H1 (cell line): ENCODE results near the gene FGF14. TPM values are rescaled to one million over a fixed set of nuclear protein-coding genes. Genes with fewer than 3 reads are reported as not detected.

Experiments
- CTCF ChIA-PET: fragments of 300-600 bp; sonication (Branson Sonifier 250); formaldehyde crosslinking; loops from one replicate; lab custom pipeline; 2021; ENCODE audit not compliant: partially characterized antibody; lab: Charles Lee
- POLR2A ChIA-PET: fragments of 300-600 bp; sonication (Branson Sonifier 250); formaldehyde crosslinking; loops from one replicate; lab custom pipeline; 2021; ENCODE audit warnings: inconsistent platforms; ENCODE audit not compliant: partially characterized antibody; lab: Charles Lee
- DNase-seq, 2 experiments: peaks; one replicate each; pipeline versions ENCODE4 v3.0.0 to v3.0.0-alpha.2; 2010 to 2022; ENCODE audit warnings: low spot score in 2 of 2, low read depth in 1 of 2, mixed read lengths in 1 of 2
- FAIRE-seq: peaks from 2 replicates; lab custom pipeline; 2011; peaks lifted over from hg19 to GRCh38; lab: Jason Lieb, UNC
- H2AFZ ChIP-seq: 2 replicates; pipeline ENCODE4 v1.8.1; 2012; ENCODE audit warnings: low read length, inconsistent platforms
- H2AK5ac ChIP-seq: 2 replicates; pipeline ENCODE4 v1.6.1; 2013; ENCODE audit warnings: low read depth, low read length
- H2BK120ac ChIP-seq: replicated peaks from 2 replicates; pipeline ENCODE3; 2013; ENCODE audit warnings: low read depth, low read length, inconsistent platforms
- H2BK12ac ChIP-seq: 2 replicates; pipeline ENCODE4 v1.6.1; 2013; ENCODE audit warnings: low read depth, low read length
- H2BK15ac ChIP-seq: 2 replicates; pipeline ENCODE4 v1.6.1; 2013; ENCODE audit warnings: low read length
- H2BK20ac ChIP-seq: 2 replicates; pipeline ENCODE4 v1.6.1; 2013; ENCODE audit warnings: low read length
- H2BK5ac ChIP-seq: 2 replicates; pipeline ENCODE4 v1.6.1; 2013; ENCODE audit warnings: low read depth, low read length
- H3K14ac ChIP-seq: 2 replicates; pipeline ENCODE4 v1.6.1; 2013; ENCODE audit warnings: inconsistent platforms; ENCODE audit not compliant: insufficient read length
- H3K18ac ChIP-seq: 2 replicates; pipeline ENCODE4 v1.6.1; 2013; ENCODE audit warnings: low read length; ENCODE audit errors: extremely low read depth
- H3K23ac ChIP-seq: 2 replicates; pipeline ENCODE4 v1.6.1; 2013; ENCODE audit warnings: inconsistent platforms; ENCODE audit not compliant: insufficient read length
- H3K23me2 ChIP-seq: 2 replicates; pipeline ENCODE4 v1.6.1; 2013; ENCODE audit warnings: low read depth, low read length
- H3K27ac ChIP-seq: 2 replicates; pipeline ENCODE4 v1.6.1; 2011; ENCODE audit warnings: low read depth, low read length, inconsistent platforms
- H3K27me3 ChIP-seq, 4 experiments: replicated peaks in 1 of 4; 1 replicate in 1 of 4; 2 replicates in 3 of 4; pipeline versions ENCODE4 v1.6.1 to v1.8.1; 2011 to 2013; ENCODE audit warnings: low read length in 3 of 4, mild to moderate bottlenecking in 3 of 4, inconsistent platforms in 2 of 4, mixed read lengths in 2 of 4, moderate library complexity in 1 of 4; ENCODE audit not compliant: control insufficient read depth in 3 of 4, insufficient read depth in 3 of 4; ENCODE audit errors: extremely low read depth in 1 of 4
- H3K36me3 ChIP-seq, 4 experiments: 2 replicates each; pipeline versions ENCODE4 v1.6.1 to v1.8.1; 2011 to 2013; ENCODE audit warnings: mild to moderate bottlenecking in 4 of 4, low read length in 3 of 4, moderate library complexity in 2 of 4, control low read depth in 1 of 4, inconsistent platforms in 1 of 4; ENCODE audit not compliant: insufficient read depth in 4 of 4, control insufficient read depth in 2 of 4
- H3K4ac ChIP-seq: replicated peaks from 2 replicates; pipeline ENCODE3; 2013; ENCODE audit warnings: low read length, low read depth, mixed read lengths, inconsistent platforms; ENCODE audit not compliant: insufficient read length
- H3K4me1 ChIP-seq, 4 experiments: replicated peaks in 1 of 4; 1 replicate in 1 of 4; 2 replicates in 3 of 4; pipeline versions ENCODE4 v1.6.1 to v1.8.1; 2011 to 2013; ENCODE audit warnings: low read length in 3 of 4, inconsistent platforms in 2 of 4, mixed read lengths in 1 of 4; ENCODE audit not compliant: insufficient read depth in 4 of 4, control insufficient read depth in 3 of 4
- H3K4me2 ChIP-seq, 2 experiments: 2 replicates each; pipeline versions ENCODE4 v1.6.1 to v1.8.1; 2011 to 2013; ENCODE audit warnings: low read depth in 2 of 2, low read length in 2 of 2, control low read depth in 1 of 2, inconsistent platforms in 1 of 2, mild to moderate bottlenecking in 1 of 2; ENCODE audit not compliant: insufficient read depth in 1 of 2
- H3K4me3 ChIP-seq, 4 experiments: fragments of 200-600, 300-600 bp in 1 of 4; sonication (generic), shearing (Covaris generic), sonication (Bioruptor Twin) in 1 of 4; 2 replicates each; pipeline versions ENCODE4 v1.5.1 to v1.8.1; 2011 to 2016; ENCODE audit warnings: low read length in 4 of 4, low read depth in 3 of 4, control low read depth in 2 of 4, inconsistent platforms in 2 of 4, mild to moderate bottlenecking in 2 of 4, mixed read lengths in 1 of 4, moderate library complexity in 1 of 4; ENCODE audit not compliant: insufficient read depth in 2 of 4; ENCODE audit errors: extremely low read depth in 1 of 4
- H3K56ac ChIP-seq: replicated peaks from 2 replicates; pipeline ENCODE3; 2013; ENCODE audit warnings: low read depth, mild to moderate bottlenecking, mixed read lengths, low read length, inconsistent platforms; ENCODE audit not compliant: insufficient read length
- H3K79me1 ChIP-seq: 2 replicates; pipeline ENCODE4 v1.6.1; 2013; ENCODE audit warnings: low read depth, low read length, control low read depth
- H3K79me2 ChIP-seq, 2 experiments: 2 replicates each; pipeline versions ENCODE4 v1.6.1 to v1.8.1; 2012 to 2013; ENCODE audit warnings: low read length in 2 of 2, mild to moderate bottlenecking in 2 of 2, inconsistent platforms in 1 of 2; ENCODE audit not compliant: insufficient read depth in 2 of 2, control insufficient read depth in 1 of 2
- H3K9ac ChIP-seq, 4 experiments: replicated peaks in 1 of 4; 1 replicate in 1 of 4; 2 replicates in 3 of 4; pipeline versions ENCODE4 v1.6.1 to v1.8.1; 2011 to 2013; ENCODE audit warnings: low read depth in 3 of 4, low read length in 3 of 4, control low read depth in 2 of 4, mild to moderate bottlenecking in 2 of 4, moderate library complexity in 2 of 4, inconsistent platforms in 1 of 4; ENCODE audit errors: extremely low read depth in 1 of 4
- H3K9me3 ChIP-seq, 2 experiments: 2 replicates each; pipeline versions ENCODE4 v1.6.1 to v1.8.1; 2012 to 2013; ENCODE audit warnings: mild to moderate bottlenecking in 2 of 2, moderate library complexity in 2 of 2, control low read depth in 1 of 2, inconsistent platforms in 1 of 2, low read depth in 1 of 2, low read length in 1 of 2, mixed read lengths in 1 of 2; ENCODE audit not compliant: insufficient read depth in 2 of 2
- H4K20me1 ChIP-seq, 2 experiments: replicated peaks in 1 of 2; 2 replicates each; pipeline versions ENCODE3 to v1.8.1; 2011 to 2013; ENCODE audit warnings: inconsistent platforms in 2 of 2, low read length in 2 of 2, mild to moderate bottlenecking in 1 of 2; ENCODE audit not compliant: insufficient read depth in 2 of 2, control insufficient read depth in 1 of 2
- H4K5ac ChIP-seq: 2 replicates; pipeline ENCODE4 v1.6.1; 2013; ENCODE audit warnings: low read length, low read depth, mixed read lengths, inconsistent platforms; ENCODE audit not compliant: insufficient read length
- H4K8ac ChIP-seq: 2 replicates; pipeline ENCODE4 v1.8.0; 2013; ENCODE audit warnings: mild to moderate bottlenecking, moderate library complexity, low read length, inconsistent platforms; ENCODE audit not compliant: insufficient read depth; ENCODE audit errors: extremely low read depth
- H4K91ac ChIP-seq: replicated peaks from 2 replicates; pipeline ENCODE3; 2013; ENCODE audit warnings: low read length, mixed read lengths, inconsistent platforms; ENCODE audit not compliant: insufficient read length
- BCL11A ChIP-seq, 2 experiments: IDR thresholded peaks; one replicate each; pipeline ENCODE4 v1.6.1; 2011; ENCODE audit warnings: low read depth in 2 of 2, low read length in 2 of 2, mild to moderate bottlenecking in 2 of 2
- CBX5 ChIP-seq: fragments of 300-800, 300-1000 bp; sonication (generic); IDR thresholded peaks from 2 replicates; pipeline ENCODE4 v1.7.1; 2016; ENCODE audit warnings: antibody characterized with exemption, low read length, low read depth
- CBX8 ChIP-seq: fragments of 300-800, 300-1000 bp; sonication (generic); IDR thresholded peaks from 2 replicates; pipeline ENCODE4 v1.7.1; 2016; ENCODE audit warnings: low read depth, low read length, borderline replicate concordance
- CHD2 ChIP-seq: IDR thresholded peaks from 2 replicates; pipeline ENCODE4 v1.6.1; 2012; ENCODE audit warnings: low read length, improper control_type of control experiment
- CTBP2 ChIP-seq: IDR thresholded peaks from 2 replicates; pipeline ENCODE4 v1.7.0; 2011; ENCODE audit warnings: borderline replicate concordance, mild to moderate bottlenecking, moderate library complexity, mixed read lengths, low read length; ENCODE audit not compliant: insufficient read depth, insufficient read length
- GTF2F1 ChIP-seq: IDR thresholded peaks from 2 replicates; pipeline ENCODE4 v1.6.1; 2012; ENCODE audit warnings: low read depth, low read length, improper control_type of control experiment, borderline replicate concordance
- HDAC6 ChIP-seq: IDR thresholded peaks from one replicate; pipeline ENCODE4 v1.7.1; 2012; ENCODE audit warnings: low read depth, mild to moderate bottlenecking, inconsistent platforms, low read length, moderate library complexity
- JUND ChIP-seq: IDR thresholded peaks from 2 replicates; pipeline ENCODE4 v1.6.1; 2011; ENCODE audit warnings: mild to moderate bottlenecking, improper control_type of control experiment, low read length
- KDM1A ChIP-seq: fragments of 200-600, 300-600 bp; sonication (generic); IDR thresholded peaks from 2 replicates; pipeline ENCODE4 v1.7.1; 2016; ENCODE audit warnings: mild to moderate bottlenecking, low read length, borderline replicate concordance
- NANOG ChIP-seq: IDR thresholded peaks from 2 replicates; pipeline ENCODE4 v1.6.1; 2011; ENCODE audit warnings: low read length, low read depth, mild to moderate bottlenecking, inconsistent platforms; ENCODE audit not compliant: insufficient read depth, poor library complexity, severe bottlenecking
- PHF8 ChIP-seq: fragments of 200-600 bp; sonication (generic); conservative IDR thresholded peaks from 2 replicates; pipeline ENCODE4 v1.7.1; 2012; ENCODE audit warnings: low read depth, mild to moderate bottlenecking, inconsistent platforms, low read length, moderate library complexity
- POU5F1 ChIP-seq: IDR thresholded peaks from 2 replicates; pipeline ENCODE4 v1.6.1; 2011; ENCODE audit warnings: low read depth, mild to moderate bottlenecking, low read length, moderate library complexity
- SAP30 ChIP-seq: fragments of 300-600 bp; sonication (generic); IDR thresholded peaks from 2 replicates; pipeline ENCODE4 v1.7.1; 2012; ENCODE audit warnings: low read length, moderate library complexity, mild to moderate bottlenecking, inconsistent platforms; ENCODE audit not compliant: insufficient read depth, insufficient replicate concordance
- SIX5 ChIP-seq: IDR thresholded peaks from 2 replicates; pipeline ENCODE4 v1.6.1; 2011; ENCODE audit warnings: mild to moderate bottlenecking, low read depth, low read length
- SUZ12 ChIP-seq: fragments of 200-600 bp; sonication (generic); IDR thresholded peaks from 2 replicates; pipeline ENCODE4 v1.6.1; 2012; ENCODE audit warnings: mild to moderate bottlenecking, inconsistent platforms, low read length, moderate library complexity, mixed read lengths
- WGBS, 2 experiments: shearing (Covaris generic) in 1 of 2; methylation state at CpG; one replicate each; pipeline versions ENCODE4 v1.1.6 to v1.1.7; 2013 to 2015; ENCODE audit warnings: low lambda C conversion rate in 2 of 2, mixed read lengths in 2 of 2, inconsistent platforms in 1 of 2, low coverage in 1 of 2, missing lambda C conversion rate in 1 of 2; ENCODE audit not compliant: insufficient replicate concordance in 2 of 2, insufficient coverage in 1 of 2, insufficient read length in 1 of 2; ENCODE audit errors: extremely low coverage in 1 of 2, missing lambda C conversion rate in 1 of 2; 5-methylcytosine and 5-hydroxymethylcytosine counted together
- polyA plus RNA-seq, 7 experiments: library from polyadenylated mRNA; depleted of rRNA in 3 of 7; stranded (reverse) in 5 of 7; unstranded in 2 of 7; fragments of >200 nt in 5 of 7; fragments of 200-250 nt in 2 of 7; gene quantifications; 1 replicate in 5 of 7; 2 replicates in 1 of 7; 4 replicates in 1 of 7; pipeline versions ENCODE4 v1.2.1 to v1.2.3, GENCODE V29; 2011 to 2013; ENCODE audit warnings: missing spikeins in 2 of 7, mixed read lengths in 2 of 7
- total RNA-seq: library from RNA; stranded (reverse); fragmentation: NEBNext Ultra II Directional; extraction: Animal tissue kit (Norgen Biotek cat#: 25700); gene quantifications from 2 replicates; pipeline ENCODE4 v1.2.1, GENCODE V29; 2021

Gene FGF14
- total and polyA plus RNA-seq, 2 of the 8 experiments (the other 6 are each of a cell fraction or from before 2014, with no cell fraction given): 0.05 to 0.58 TPM

DNA sequence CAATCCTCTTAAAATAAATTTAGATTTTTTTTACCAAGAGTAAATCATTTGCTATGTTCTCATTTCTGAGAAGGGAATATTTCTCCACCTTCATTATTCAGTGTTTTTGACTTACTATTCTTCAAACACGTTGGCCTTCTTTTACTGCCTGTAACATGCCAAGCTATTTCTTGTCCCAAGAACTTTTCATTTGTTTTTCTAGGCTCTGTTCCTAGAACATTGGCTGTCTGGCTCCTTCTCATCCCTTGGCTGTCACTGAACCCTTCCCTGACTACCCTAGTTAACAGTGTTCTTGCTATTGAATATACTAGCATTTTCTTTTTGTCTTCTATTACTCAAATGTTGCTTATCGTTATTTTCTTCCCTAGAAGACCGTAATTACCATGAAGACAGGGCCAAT is 701.2 kb downstream of the FGF14 start:
- no peak overlapping the region for H3K14ac ChIP-seq
- H3K4me3 ChIP-seq: no peak overlapping the region
- no peaks in the 10 kb centered on the region for H3K79me1 ChIP-seq
- no peak overlapping the region for H2BK120ac ChIP-seq
- H3K18ac ChIP-seq: no peak overlapping the region
- H3K9ac ChIP-seq: no peak overlapping the region
- no peaks in the 10 kb centered on the region for H3K9me3 ChIP-seq
- no peak overlapping the region for H2AK5ac ChIP-seq
- H3K4me1 ChIP-seq: no peaks in the 10 kb centered on the region
- no peak for DNase-seq
- POLR2A ChIA-PET: no interaction called here
- H2BK12ac ChIP-seq: no peak overlapping the region
- no peaks in the 10 kb centered on the region for H4K20me1 ChIP-seq
- no peak overlapping the region for H4K5ac ChIP-seq
- no peak overlapping the region for H3K23ac ChIP-seq
- no peak overlapping the region for H2BK5ac ChIP-seq
- no peak overlapping the region for H4K8ac ChIP-seq
- WGBS, 2 experiments: 94% methylated on average over 3 of the region's 3 CpGs; no CpG with 5 or more reads in 1 of the 2 experiments
- no peak overlapping the region for H2BK20ac ChIP-seq
- no peak overlapping the region for H2BK15ac ChIP-seq
- no peak overlapping the region for H3K27ac ChIP-seq
- H3K4ac ChIP-seq: no peak overlapping the region
- H3K36me3 ChIP-seq: no peaks in the 10 kb centered on the region
- H3K56ac ChIP-seq: no peak overlapping the region
- H3K23me2 ChIP-seq: peaks cover 2% of the 10 kb centered on the region; the same call in 1 of the 2 replicates
- CTCF ChIA-PET: interaction anchor here (0.6 to 1.9 kb wide), 2 partner anchors 10 to 167 kb away, joined by 4 to 6 read pairs; no protein-coding TSS in a partner anchor
- no peak for FAIRE-seq
- H3K79me2 ChIP-seq: no peaks in the 10 kb centered on the region
- no peak overlapping the region for H3K4me2 ChIP-seq
- no peak overlapping the region for H2AFZ ChIP-seq
- no peaks in the 10 kb centered on the region for H3K27me3 ChIP-seq
- H4K91ac ChIP-seq: no peak overlapping the region
- TF ChIP-seq HDAC6 (no peak), BCL11A (IDR thresholded peaks at IDR 0.05; ENCODE audit: low read depth in 2 of 2, low read length in 2 of 2) (no peak), GTF2F1 (no peak), CTBP2 (no peak), KDM1A (no peak), POU5F1 (no peak), JUND (no peak), PHF8 (no peak), NANOG (no peak), SUZ12 (no peak), SAP30 (no peak), CBX8 (no peak), CHD2 (no peak), CBX5 (no peak), SIX5 (no peak)
